Liver (tissue), 3 donors: ENCODE data around the gene NDUFB7.

Experiments used
- CTCF ChIP-seq: fragments of 150-350 bp; IDR thresholded peaks from 2 replicates; pipeline ENCODE4 v1.5.1; 2017; ENCODE audit warnings: improper control_type of control experiment, low read depth, low read length; ENCODE audit not compliant: missing input control
- RAD21 ChIP-seq, 2 donors: IDR thresholded peaks; 2 replicates each; pipeline ENCODE4 v1.6.1; 2016; ENCODE audit warnings: antibody characterized with exemption in 2 of 2, mild to moderate bottlenecking in 2 of 2
- TAF1 ChIP-seq: conservative IDR thresholded peaks from 2 replicates; pipeline ENCODE4 v1.6.1; 2016; ENCODE audit warnings: antibody characterized with exemption, mild to moderate bottlenecking
- donor health status: healthy.
- donor health status: healthy.

GRCh38 chr19:14519860-14520407 lies 51.9 kb downstream of the NDUFB7 start:
- no peak for TF ChIP-seq CTCF
- no peak for TF ChIP-seq RAD21 (IDR thresholded peaks at IDR 0.05)
- no peak for TF ChIP-seq TAF1
